ENCODE measurements around the gene EVA1C.

DNA sequence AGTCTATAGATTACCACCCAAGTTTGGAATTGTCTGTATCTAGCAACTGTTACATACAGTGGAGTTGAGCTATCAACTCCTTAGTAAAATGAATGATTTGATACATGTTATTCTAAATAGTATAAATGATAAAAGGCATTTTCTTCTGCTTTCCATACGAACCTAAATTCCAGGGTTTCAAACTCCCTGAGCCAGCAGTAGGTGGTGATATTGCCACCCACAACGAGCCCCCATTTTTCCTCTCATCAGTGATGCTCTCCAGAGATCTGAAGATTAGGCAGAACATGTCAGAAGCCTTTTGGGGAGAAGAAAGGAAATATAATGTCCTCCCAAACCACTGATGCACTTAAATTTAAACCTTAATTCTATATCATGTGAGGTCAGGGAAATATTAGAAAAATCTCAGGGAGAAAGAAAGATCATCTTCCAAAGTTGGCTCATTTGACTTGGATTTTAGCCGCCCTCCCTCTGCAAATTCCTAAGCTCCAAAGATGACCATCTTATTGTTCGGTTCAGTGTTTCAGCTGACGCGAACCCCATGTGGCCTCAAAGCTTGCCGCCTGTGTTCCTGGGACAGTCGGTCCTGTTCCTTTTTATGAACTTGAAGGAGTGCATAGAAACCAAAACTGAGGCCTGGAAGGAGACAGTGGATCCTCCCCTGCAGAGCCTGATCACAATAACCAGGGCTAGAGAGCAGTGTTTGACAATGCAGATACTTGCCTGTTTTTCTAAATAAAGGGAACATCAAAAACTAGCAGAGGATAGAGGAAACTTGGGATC is 2.3 kb downstream of the EVA1C start:
- TF ChIP-seq EZH2 (IDR thresholded peaks at IDR 0.05; ENCODE audit: low read length, missing control alignments) = no peak
- TF ChIP-seq, protein P1, sequence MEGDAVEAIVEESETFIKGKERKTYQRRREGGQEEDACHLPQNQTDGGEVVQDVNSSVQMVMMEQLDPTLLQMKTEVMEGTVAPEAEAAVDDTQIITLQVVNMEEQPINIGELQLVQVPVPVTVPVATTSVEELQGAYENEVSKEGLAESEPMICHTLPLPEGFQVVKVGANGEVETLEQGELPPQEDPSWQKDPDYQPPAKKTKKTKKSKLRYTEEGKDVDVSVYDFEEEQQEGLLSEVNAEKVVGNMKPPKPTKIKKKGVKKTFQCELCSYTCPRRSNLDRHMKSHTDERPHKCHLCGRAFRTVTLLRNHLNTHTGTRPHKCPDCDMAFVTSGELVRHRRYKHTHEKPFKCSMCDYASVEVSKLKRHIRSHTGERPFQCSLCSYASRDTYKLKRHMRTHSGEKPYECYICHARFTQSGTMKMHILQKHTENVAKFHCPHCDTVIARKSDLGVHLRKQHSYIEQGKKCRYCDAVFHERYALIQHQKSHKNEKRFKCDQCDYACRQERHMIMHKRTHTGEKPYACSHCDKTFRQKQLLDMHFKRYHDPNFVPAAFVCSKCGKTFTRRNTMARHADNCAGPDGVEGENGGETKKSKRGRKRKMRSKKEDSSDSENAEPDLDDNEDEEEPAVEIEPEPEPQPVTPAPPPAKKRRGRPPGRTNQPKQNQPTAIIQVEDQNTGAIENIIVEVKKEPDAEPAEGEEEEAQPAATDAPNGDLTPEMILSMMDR (conservative IDR thresholded peaks at IDR 0.05 in 1 of 2, IDR thresholded peaks at IDR 0.05 in 1 of 2; ENCODE audit: low read depth in 1 of 2, low read length in 2 of 2) = peak; percentile 54 to 58
